ENCODE measurements around the gene ZP1. TPM values are rescaled to one million over a fixed set of nuclear protein-coding genes. Genes with fewer than 3 reads are reported as not detected.
A peak's percentile ranks its signal among the peaks of the same experiment; 100 is the strongest.

The ZP1 gene
- total and polyA plus RNA-seq, 10 of the 15 experiments (the other 5 are each of a cell fraction or from before 2014, with no cell fraction given), result not detected

GRCh38 chr11:60906132-60906972 lies 39.0 kb downstream of the ZP1 start, which contains the start of gene PRPF19 (continued):
- TF ChIP-seq IKZF2 (IDR thresholded peaks at IDR 0.05), result 0 out of 4 replicates have a peak, but pooled peaks of 1 of the 2 experiments have one; percentile 31
- no peak for TF ChIP-seq PBX3 (IDR thresholded peaks at IDR 0.05; ENCODE audit: insufficient replicate concordance, low read depth, low read length)
- TF ChIP-seq KAT2A (conservative IDR thresholded peaks at IDR 0.05; ENCODE audit: control insufficient read depth, low read depth, low read length), result no peak
- no peak for TF ChIP-seq TCF7 (IDR thresholded peaks at IDR 0.05; ENCODE audit: borderline replicate concordance)
- no peak for TF ChIP-seq E2F8 (IDR thresholded peaks at IDR 0.05; ENCODE audit: low read depth, partially characterized antibody)
- TF ChIP-seq, protein P1, sequence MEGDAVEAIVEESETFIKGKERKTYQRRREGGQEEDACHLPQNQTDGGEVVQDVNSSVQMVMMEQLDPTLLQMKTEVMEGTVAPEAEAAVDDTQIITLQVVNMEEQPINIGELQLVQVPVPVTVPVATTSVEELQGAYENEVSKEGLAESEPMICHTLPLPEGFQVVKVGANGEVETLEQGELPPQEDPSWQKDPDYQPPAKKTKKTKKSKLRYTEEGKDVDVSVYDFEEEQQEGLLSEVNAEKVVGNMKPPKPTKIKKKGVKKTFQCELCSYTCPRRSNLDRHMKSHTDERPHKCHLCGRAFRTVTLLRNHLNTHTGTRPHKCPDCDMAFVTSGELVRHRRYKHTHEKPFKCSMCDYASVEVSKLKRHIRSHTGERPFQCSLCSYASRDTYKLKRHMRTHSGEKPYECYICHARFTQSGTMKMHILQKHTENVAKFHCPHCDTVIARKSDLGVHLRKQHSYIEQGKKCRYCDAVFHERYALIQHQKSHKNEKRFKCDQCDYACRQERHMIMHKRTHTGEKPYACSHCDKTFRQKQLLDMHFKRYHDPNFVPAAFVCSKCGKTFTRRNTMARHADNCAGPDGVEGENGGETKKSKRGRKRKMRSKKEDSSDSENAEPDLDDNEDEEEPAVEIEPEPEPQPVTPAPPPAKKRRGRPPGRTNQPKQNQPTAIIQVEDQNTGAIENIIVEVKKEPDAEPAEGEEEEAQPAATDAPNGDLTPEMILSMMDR (IDR thresholded peaks at IDR 0.05 in 2 of 3, conservative IDR thresholded peaks at IDR 0.05 in 1 of 3; ENCODE audit: control insufficient read depth in 2 of 3, extremely low read depth in 1 of 3, insufficient read depth in 1 of 3, low read depth in 3 of 3, low read length in 3 of 3), result no peak
- TF ChIP-seq ZNF687 (IDR thresholded peaks at IDR 0.05), result peak; percentile 46; the same call in 1 of the 2 replicates
- TF ChIP-seq GABPA (IDR thresholded peaks at IDR 0.05; ENCODE audit: low read depth), result no peak
- TF ChIP-seq MYB (IDR thresholded peaks at IDR 0.05; ENCODE audit: borderline replicate concordance, low read depth, low read length), result no peak
- TF ChIP-seq EP300 (IDR thresholded peaks at IDR 0.05; ENCODE audit: borderline replicate concordance in 1 of 2, control insufficient read depth in 1 of 2, low read depth in 2 of 2, low read length in 2 of 2), result 0 out of 4 replicates have a peak, but pooled peaks of 1 of the 2 experiments have one; percentile 34
- TF ChIP-seq ZNF384 (IDR thresholded peaks at IDR 0.05; ENCODE audit: borderline replicate concordance, low read depth, low read length), result no peak
- peak; percentile 61 for TF ChIP-seq DPF2 (IDR thresholded peaks at IDR 0.05)
- peak; percentile 89 for TF ChIP-seq MAX (IDR thresholded peaks at IDR 0.05; ENCODE audit: low read depth, low read length)
